WTC11 (cell line): Measurements from ENCODE around the gene IL1R1.

ENCODE experiments used
- CREB1 ChIP-seq: sonication (generic); formaldehyde crosslinking; IDR thresholded peaks from 2 replicates; pipeline ENCODE4 v1.8.0; 2023; ENCODE audit warnings: mild to moderate bottlenecking, missing genetic modification reagents
- FOXP1 ChIP-seq: sonication (generic); formaldehyde crosslinking; IDR thresholded peaks from 2 replicates; pipeline ENCODE4 v1.8.0; 2022; ENCODE audit warnings: missing genetic modification reagents, mild to moderate bottlenecking, moderate library complexity, borderline replicate concordance
- NFE2L1 ChIP-seq: sonication (generic); formaldehyde crosslinking; IDR thresholded peaks from 2 replicates; pipeline ENCODE4 v1.8.1; 2023; ENCODE audit warnings: missing genetic modification reagents
- NFYB ChIP-seq: sonication (generic); formaldehyde crosslinking; conservative IDR thresholded peaks from 2 replicates; pipeline ENCODE4 v1.8.0; 2022; ENCODE audit warnings: low read depth, missing genetic modification reagents
- NR1H2 ChIP-seq: sonication (generic); formaldehyde crosslinking; IDR thresholded peaks from 2 replicates; pipeline ENCODE4 v1.9.0; 2021; ENCODE audit warnings: mild to moderate bottlenecking, moderate library complexity, missing genetic modification reagents
- SMAD3 ChIP-seq: sonication (generic); formaldehyde crosslinking; IDR thresholded peaks from 2 replicates; pipeline ENCODE4 v1.8.0; 2022; ENCODE audit warnings: missing genetic modification reagents, mild to moderate bottlenecking, borderline replicate concordance
- SP1 ChIP-seq: sonication (generic); formaldehyde crosslinking; conservative IDR thresholded peaks from 2 replicates; pipeline ENCODE4 v1.8.1; 2022; ENCODE audit warnings: missing genetic modification reagents
- TF ChIP-seq, protein P1 (sequence below): fragments of 200-600 bp; IDR thresholded peaks from 2 replicates; pipeline ENCODE4 v1.8.0; 2022; ENCODE audit warnings: antibody characterized with exemption
- TF ChIP-seq, protein P2 (sequence below): sonication (generic); formaldehyde crosslinking; IDR thresholded peaks from 2 replicates; pipeline ENCODE4 v1.8.0; 2022; ENCODE audit warnings: mild to moderate bottlenecking, missing genetic modification reagents
- TF ChIP-seq, protein P3 (sequence below): sonication (generic); formaldehyde crosslinking; IDR thresholded peaks from 2 replicates; pipeline ENCODE4 v1.8.1; 2022; ENCODE audit warnings: low read depth, missing genetic modification reagents, borderline replicate concordance

DNA sequence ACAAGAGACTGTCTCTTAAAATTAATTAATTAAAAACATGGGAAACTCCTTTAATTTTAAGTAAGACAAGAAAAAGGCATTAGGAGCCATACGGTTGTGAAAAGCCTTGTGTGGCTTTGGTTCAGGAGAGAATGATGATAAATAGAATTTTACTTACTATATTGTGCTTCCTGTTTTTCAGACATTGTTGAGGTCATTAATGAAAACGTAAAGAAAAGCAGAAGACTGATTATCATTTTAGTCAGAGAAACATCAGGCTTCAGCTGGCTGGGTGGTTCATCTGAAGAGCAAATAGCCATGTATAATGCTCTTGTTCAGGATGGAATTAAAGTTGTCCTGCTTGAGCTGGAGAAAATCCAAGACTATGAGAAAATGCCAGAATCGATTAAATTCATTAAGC is 33.6 kb downstream of the IL1R1 start:
- no peak for TF ChIP-seq NFE2L1
- TF ChIP-seq, protein P1, sequence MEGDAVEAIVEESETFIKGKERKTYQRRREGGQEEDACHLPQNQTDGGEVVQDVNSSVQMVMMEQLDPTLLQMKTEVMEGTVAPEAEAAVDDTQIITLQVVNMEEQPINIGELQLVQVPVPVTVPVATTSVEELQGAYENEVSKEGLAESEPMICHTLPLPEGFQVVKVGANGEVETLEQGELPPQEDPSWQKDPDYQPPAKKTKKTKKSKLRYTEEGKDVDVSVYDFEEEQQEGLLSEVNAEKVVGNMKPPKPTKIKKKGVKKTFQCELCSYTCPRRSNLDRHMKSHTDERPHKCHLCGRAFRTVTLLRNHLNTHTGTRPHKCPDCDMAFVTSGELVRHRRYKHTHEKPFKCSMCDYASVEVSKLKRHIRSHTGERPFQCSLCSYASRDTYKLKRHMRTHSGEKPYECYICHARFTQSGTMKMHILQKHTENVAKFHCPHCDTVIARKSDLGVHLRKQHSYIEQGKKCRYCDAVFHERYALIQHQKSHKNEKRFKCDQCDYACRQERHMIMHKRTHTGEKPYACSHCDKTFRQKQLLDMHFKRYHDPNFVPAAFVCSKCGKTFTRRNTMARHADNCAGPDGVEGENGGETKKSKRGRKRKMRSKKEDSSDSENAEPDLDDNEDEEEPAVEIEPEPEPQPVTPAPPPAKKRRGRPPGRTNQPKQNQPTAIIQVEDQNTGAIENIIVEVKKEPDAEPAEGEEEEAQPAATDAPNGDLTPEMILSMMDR: no peak
- TF ChIP-seq NFYB (CRISPR knock-in tag): no peak
- no peak for TF ChIP-seq CREB1 (CRISPR knock-in tag)
- TF ChIP-seq, protein P2, sequence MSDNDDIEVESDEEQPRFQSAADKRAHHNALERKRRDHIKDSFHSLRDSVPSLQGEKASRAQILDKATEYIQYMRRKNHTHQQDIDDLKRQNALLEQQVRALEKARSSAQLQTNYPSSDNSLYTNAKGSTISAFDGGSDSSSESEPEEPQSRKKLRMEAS (CRISPR knock-in tag): no peak
- TF ChIP-seq SMAD3 (CRISPR knock-in tag): no peak
- TF ChIP-seq FOXP1 (CRISPR knock-in tag): no peak
- no peak for TF ChIP-seq NR1H2 (CRISPR knock-in tag)
- TF ChIP-seq, protein P3, sequence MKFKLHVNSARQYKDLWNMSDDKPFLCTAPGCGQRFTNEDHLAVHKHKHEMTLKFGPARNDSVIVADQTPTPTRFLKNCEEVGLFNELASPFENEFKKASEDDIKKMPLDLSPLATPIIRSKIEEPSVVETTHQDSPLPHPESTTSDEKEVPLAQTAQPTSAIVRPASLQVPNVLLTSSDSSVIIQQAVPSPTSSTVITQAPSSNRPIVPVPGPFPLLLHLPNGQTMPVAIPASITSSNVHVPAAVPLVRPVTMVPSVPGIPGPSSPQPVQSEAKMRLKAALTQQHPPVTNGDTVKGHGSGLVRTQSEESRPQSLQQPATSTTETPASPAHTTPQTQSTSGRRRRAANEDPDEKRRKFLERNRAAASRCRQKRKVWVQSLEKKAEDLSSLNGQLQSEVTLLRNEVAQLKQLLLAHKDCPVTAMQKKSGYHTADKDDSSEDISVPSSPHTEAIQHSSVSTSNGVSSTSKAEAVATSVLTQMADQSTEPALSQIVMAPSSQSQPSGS (CRISPR knock-in tag): no peak
- no peak for TF ChIP-seq SP1
